IMR-90 (cell line): Measurements from ENCODE around the gene GALNT17.

Experiments
- BHLHE40 ChIP-seq: fragments of 150-350 bp; IDR thresholded peaks from 2 replicates; pipeline ENCODE4 v1.6.1; 2016; ENCODE audit warnings: mild to moderate bottlenecking, low read depth, low read length
- CEBPB ChIP-seq: IDR thresholded peaks from 2 replicates; pipeline ENCODE4 v1.6.1; 2012; ENCODE audit warnings: low read depth, low read length, improper control_type of control experiment
- ELK1 ChIP-seq: fragments of 150-350 bp; IDR thresholded peaks from 2 replicates; pipeline ENCODE4 v1.6.1; 2016; ENCODE audit warnings: low read depth, mild to moderate bottlenecking, low read length, moderate library complexity, borderline replicate concordance
- FOS ChIP-seq: fragments of 150-350 bp; IDR thresholded peaks from 2 replicates; pipeline ENCODE4 v1.6.1; 2016; ENCODE audit warnings: low read depth, low read length
- MAFK ChIP-seq: IDR thresholded peaks from 2 replicates; pipeline ENCODE4 v1.6.1; 2012; ENCODE audit warnings: low read depth, low read length, improper control_type of control experiment
- MAZ ChIP-seq: IDR thresholded peaks from 2 replicates; pipeline ENCODE4 v1.6.1; 2012; ENCODE audit warnings: low read depth, mild to moderate bottlenecking, low read length, improper control_type of control experiment, moderate library complexity, borderline replicate concordance
- MXI1 ChIP-seq: IDR thresholded peaks from 2 replicates; pipeline ENCODE4 v1.6.1; 2012; ENCODE audit warnings: low read depth, mild to moderate bottlenecking, low read length, moderate library complexity, borderline replicate concordance
- POLR2A ChIP-seq: IDR thresholded peaks from 2 replicates; pipeline ENCODE4 v1.6.1; 2012; ENCODE audit warnings: mild to moderate bottlenecking, low read depth, low read length
- RAD21 ChIP-seq: IDR thresholded peaks from 2 replicates; pipeline ENCODE4 v1.6.1; 2012; ENCODE audit warnings: low read length, improper control_type of control experiment
- RCOR1 ChIP-seq: IDR thresholded peaks from 2 replicates; pipeline ENCODE4 v1.6.1; 2012; ENCODE audit warnings: mild to moderate bottlenecking, low read length, improper control_type of control experiment; ENCODE audit not compliant: insufficient replicate concordance
- RFX5 ChIP-seq: IDR thresholded peaks from 2 replicates; pipeline ENCODE4 v1.8.0; 2012; ENCODE audit warnings: low read depth, mild to moderate bottlenecking, low read length, moderate library complexity
- SMC3 ChIP-seq: fragments of 150-350 bp; IDR thresholded peaks from 2 replicates; pipeline ENCODE4 v1.6.1; 2016; ENCODE audit warnings: low read depth, mild to moderate bottlenecking, antibody characterized with exemption, low read length, moderate library complexity
- USF2 ChIP-seq: fragments of 150-350 bp; IDR thresholded peaks from 2 replicates; pipeline ENCODE4 v1.6.1; 2017; ENCODE audit warnings: mild to moderate bottlenecking, antibody characterized with exemption, low read length, low read depth
- TF ChIP-seq, protein P1 (sequence below): conservative IDR thresholded peaks from 2 replicates; pipeline ENCODE4 v1.5.1; 2012; ENCODE audit warnings: mild to moderate bottlenecking, low read depth, low read length, improper control_type of control experiment

- TF ChIP-seq, protein P1, sequence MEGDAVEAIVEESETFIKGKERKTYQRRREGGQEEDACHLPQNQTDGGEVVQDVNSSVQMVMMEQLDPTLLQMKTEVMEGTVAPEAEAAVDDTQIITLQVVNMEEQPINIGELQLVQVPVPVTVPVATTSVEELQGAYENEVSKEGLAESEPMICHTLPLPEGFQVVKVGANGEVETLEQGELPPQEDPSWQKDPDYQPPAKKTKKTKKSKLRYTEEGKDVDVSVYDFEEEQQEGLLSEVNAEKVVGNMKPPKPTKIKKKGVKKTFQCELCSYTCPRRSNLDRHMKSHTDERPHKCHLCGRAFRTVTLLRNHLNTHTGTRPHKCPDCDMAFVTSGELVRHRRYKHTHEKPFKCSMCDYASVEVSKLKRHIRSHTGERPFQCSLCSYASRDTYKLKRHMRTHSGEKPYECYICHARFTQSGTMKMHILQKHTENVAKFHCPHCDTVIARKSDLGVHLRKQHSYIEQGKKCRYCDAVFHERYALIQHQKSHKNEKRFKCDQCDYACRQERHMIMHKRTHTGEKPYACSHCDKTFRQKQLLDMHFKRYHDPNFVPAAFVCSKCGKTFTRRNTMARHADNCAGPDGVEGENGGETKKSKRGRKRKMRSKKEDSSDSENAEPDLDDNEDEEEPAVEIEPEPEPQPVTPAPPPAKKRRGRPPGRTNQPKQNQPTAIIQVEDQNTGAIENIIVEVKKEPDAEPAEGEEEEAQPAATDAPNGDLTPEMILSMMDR, result no peak
- TF ChIP-seq POLR2A, result no peak
- no peak for TF ChIP-seq ELK1
- TF ChIP-seq RCOR1, result no peak
- no peak for TF ChIP-seq RAD21
- no peak for TF ChIP-seq MAZ
- TF ChIP-seq SMC3, result no peak
- no peak for TF ChIP-seq FOS
- TF ChIP-seq CEBPB, result no peak
- no peak for TF ChIP-seq MXI1
- no peak for TF ChIP-seq RFX5
- no peak for TF ChIP-seq BHLHE40
- TF ChIP-seq USF2, result no peak
- no peak for TF ChIP-seq MAFK
These were observed 61.3 kb downstream of the GALNT17 start for GRCh38 chr7:71193099-71193810.
